IPS DF 6.9 (cell line): ENCODE measurements around the gene IL18R1.

ENCODE experiments used
- DNase-seq: peaks from one replicate; pipeline ENCODE4 v3.0.0-alpha.2; 2013; ENCODE audit warnings: low read depth, low spot score
- H3K27ac ChIP-seq: one replicate; pipeline ENCODE4 v1.5.1; 2013; ENCODE audit warnings: low read length, control low read depth
- H3K27me3 ChIP-seq: 2 replicates; pipeline ENCODE4 v1.6.1; 2013; ENCODE audit warnings: mild to moderate bottlenecking, low read length; ENCODE audit not compliant: control insufficient read depth, insufficient read depth
- H3K36me3 ChIP-seq: 2 replicates; pipeline ENCODE4 v1.6.1; 2013; ENCODE audit warnings: low read length; ENCODE audit not compliant: control insufficient read depth, insufficient read depth
- H3K4me1 ChIP-seq: 2 replicates; pipeline ENCODE4 v1.6.1; 2013; ENCODE audit warnings: low read length; ENCODE audit not compliant: control insufficient read depth, insufficient read depth
- H3K4me3 ChIP-seq: 2 replicates; pipeline ENCODE4 v1.5.1; 2013; ENCODE audit warnings: mild to moderate bottlenecking, low read length
- H3K9me3 ChIP-seq: 2 replicates; pipeline ENCODE4 v1.6.1; 2013; ENCODE audit warnings: low read length, inconsistent platforms; ENCODE audit not compliant: control insufficient read depth, insufficient read depth
- WGBS: extraction: QIAGEN DNeasy Blood & Tissue Kit; methylation state at CpG from one replicate; pipeline ENCODE4 v1.1.7; 2013; ENCODE audit warnings: mixed read lengths, missing lambda C conversion rate; ENCODE audit not compliant: insufficient read length, insufficient coverage; 5-methylcytosine and 5-hydroxymethylcytosine counted together

The IL18R1 gene

GRCh38 chr2:102446936-102447335 is 91.3 kb downstream of the IL18R1 start:
- H3K27me3 ChIP-seq, result no peaks in the 10 kb centered on the region
- no peaks in the 10 kb centered on the region for H3K4me1 ChIP-seq
- no peak overlapping the region for H3K4me3 ChIP-seq
- no CpG with 5 or more reads among the region's 9 CpGs for WGBS
- no peaks in the 10 kb centered on the region for H3K9me3 ChIP-seq
- H3K27ac ChIP-seq, result no peak overlapping the region
- no peak for DNase-seq
- no peaks in the 10 kb centered on the region for H3K36me3 ChIP-seq
